GM21786 (cell line): ENCODE results near the gene DAG1.
"Not testable (repeated sequence)": the region's sequence is repeated elsewhere in the genome, so short reads cannot be mapped to it uniquely, and the experiment has no call there.

Experiments
- ATAC-seq: cut with Tn5 transposase; IDR thresholded peaks from one replicate; pipeline ENCODE4 v1.9.1; 2021; ENCODE audit not compliant: unreplicated experiment

The DAG1 gene

GRCh38 chr3:49469037-49469935 is 781 bp upstream of the DAG1 start:
- no peak for ATAC-seq

- peak; percentile 19 for ATAC-seq
These were observed 800 bp downstream of the DAG1 start for GRCh38 chr3:49470714-49471420.

GRCh38 chr3:49471856-49472495 is 1.9 kb downstream of the DAG1 start:
- ATAC-seq: no peak

- ATAC-seq: no peak
These were observed 6.5 kb downstream of the DAG1 start for GRCh38 chr3:49476563-49476962.

GRCh38 chr3:49482766-49483165 is 12.7 kb downstream of the DAG1 start:
- no peak for ATAC-seq

- no peak for ATAC-seq
These were observed 14.4 kb downstream of the DAG1 start for GRCh38 chr3:49484471-49484870.

- no peak for ATAC-seq
These were observed 19.2 kb downstream of the DAG1 start for GRCh38 chr3:49489247-49489646.

- no peak for ATAC-seq
These were observed 22.9 kb downstream of the DAG1 start for GRCh38 chr3:49492969-49493368.

- no peak for ATAC-seq
These were observed 23.8 kb downstream of the DAG1 start for GRCh38 chr3:49493901-49494300.

GRCh38 chr3:49495023-49495422 is 25.0 kb downstream of the DAG1 start:
- ATAC-seq: no peak

GRCh38 chr3:49496845-49497244 is 26.8 kb downstream of the DAG1 start:
- not testable (repeated sequence) for ATAC-seq

GRCh38 chr3:49497606-49498005 is 27.5 kb downstream of the DAG1 start:
- no peak for ATAC-seq

GRCh38 chr3:49498239-49498638 is 28.2 kb downstream of the DAG1 start:
- ATAC-seq: no peak

- ATAC-seq: no peak
These were observed 28.6 kb downstream of the DAG1 start for GRCh38 chr3:49498648-49499047.

- no peak for ATAC-seq
These were observed 30.2 kb downstream of the DAG1 start for GRCh38 chr3:49500205-49500731.

- no peak for ATAC-seq
These were observed 30.9 kb downstream of the DAG1 start for GRCh38 chr3:49500732-49501609.

- no peak for ATAC-seq
These were observed 31.8 kb downstream of the DAG1 start for GRCh38 chr3:49501842-49502241.

GRCh38 chr3:49506906-49507305 is 36.8 kb downstream of the DAG1 start:
- ATAC-seq: no peak

- no peak for ATAC-seq
These were observed 39.0 kb downstream of the DAG1 start for GRCh38 chr3:49509028-49509561.

GRCh38 chr3:49511639-49512038 is 41.6 kb downstream of the DAG1 start:
- no peak for ATAC-seq
